ENCODE data around the gene EDNRA.

EDNRA gene

DNA sequence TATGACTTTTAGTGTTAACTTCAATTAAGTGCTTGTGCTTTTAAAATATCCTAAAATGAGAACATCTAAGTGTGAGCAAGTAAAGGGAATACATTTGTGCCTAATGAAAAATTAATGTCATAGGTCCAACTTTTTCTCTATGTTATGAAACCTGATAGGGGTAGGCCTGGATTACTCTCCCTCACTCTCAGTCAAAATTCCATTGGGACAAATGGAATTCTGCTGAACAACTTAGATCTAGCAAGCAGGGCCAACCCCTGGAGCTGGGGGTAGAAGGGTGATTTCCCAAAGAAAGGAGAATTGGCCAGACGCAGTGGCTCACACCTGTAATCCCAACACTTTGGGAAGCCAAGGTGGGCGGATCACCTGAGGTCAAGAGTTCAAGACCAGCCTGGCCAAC is 67.4 kb downstream of the EDNRA start:
- Histone ChIP-seq H3K36me3 (no peaks in the 10 kb centered on the region), H3K9me3 (no peaks in the 10 kb centered on the region), H3K4me3 (no peak overlapping the region), H3K4me1 (peaks cover 0 to 39% (median 15%) of the 10 kb centered on the region in 4 donors), H3K27me3 (no peaks in the 10 kb centered on the region), H3K27ac (peak overlapping the region; percentile 29 to 33)
- no peak for DNase-seq
- intact Hi-C loops (cut with DNase I; ENCODE audit: low total_unique reads): no loop called here
- TF ChIP-seq, protein P1, sequence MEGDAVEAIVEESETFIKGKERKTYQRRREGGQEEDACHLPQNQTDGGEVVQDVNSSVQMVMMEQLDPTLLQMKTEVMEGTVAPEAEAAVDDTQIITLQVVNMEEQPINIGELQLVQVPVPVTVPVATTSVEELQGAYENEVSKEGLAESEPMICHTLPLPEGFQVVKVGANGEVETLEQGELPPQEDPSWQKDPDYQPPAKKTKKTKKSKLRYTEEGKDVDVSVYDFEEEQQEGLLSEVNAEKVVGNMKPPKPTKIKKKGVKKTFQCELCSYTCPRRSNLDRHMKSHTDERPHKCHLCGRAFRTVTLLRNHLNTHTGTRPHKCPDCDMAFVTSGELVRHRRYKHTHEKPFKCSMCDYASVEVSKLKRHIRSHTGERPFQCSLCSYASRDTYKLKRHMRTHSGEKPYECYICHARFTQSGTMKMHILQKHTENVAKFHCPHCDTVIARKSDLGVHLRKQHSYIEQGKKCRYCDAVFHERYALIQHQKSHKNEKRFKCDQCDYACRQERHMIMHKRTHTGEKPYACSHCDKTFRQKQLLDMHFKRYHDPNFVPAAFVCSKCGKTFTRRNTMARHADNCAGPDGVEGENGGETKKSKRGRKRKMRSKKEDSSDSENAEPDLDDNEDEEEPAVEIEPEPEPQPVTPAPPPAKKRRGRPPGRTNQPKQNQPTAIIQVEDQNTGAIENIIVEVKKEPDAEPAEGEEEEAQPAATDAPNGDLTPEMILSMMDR (IDR thresholded peaks at IDR 0.05): no peak

DNA sequence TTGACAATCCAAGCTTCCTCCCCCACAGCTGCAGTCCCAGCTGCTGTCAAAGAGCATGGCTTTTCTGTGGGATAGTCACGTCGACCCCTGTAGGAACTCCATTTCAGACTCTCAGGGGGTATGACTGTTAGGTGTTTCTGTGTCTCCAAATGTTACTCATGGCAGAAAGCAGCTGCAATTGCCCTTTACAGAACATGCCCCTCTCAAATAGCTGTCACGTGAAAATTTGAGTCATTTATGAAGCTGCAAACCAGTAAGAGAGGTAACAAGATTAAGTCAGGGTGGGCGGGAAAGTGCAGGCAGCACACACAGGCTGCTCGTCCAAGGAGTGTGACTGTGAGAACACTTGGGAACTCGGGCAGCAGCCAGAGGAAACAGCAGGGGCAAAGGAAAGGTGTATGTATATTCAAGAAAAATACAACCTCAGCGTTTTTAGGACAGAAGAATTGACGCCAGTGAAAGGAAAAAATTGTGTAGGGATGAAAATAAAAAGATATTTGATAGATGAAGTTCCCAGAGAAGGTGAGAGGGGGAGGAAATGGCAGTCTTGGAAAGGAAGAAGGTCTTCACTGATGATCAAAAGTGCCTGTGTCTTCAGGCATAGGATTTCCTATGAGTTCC is 69.8 kb downstream of the EDNRA start:
- peak overlapping the region in 1 of 2 donors; percentile 25 for H3K4me3 ChIP-seq
- peak in 1 of 2 donors; percentile 74 for DNase-seq

DNA sequence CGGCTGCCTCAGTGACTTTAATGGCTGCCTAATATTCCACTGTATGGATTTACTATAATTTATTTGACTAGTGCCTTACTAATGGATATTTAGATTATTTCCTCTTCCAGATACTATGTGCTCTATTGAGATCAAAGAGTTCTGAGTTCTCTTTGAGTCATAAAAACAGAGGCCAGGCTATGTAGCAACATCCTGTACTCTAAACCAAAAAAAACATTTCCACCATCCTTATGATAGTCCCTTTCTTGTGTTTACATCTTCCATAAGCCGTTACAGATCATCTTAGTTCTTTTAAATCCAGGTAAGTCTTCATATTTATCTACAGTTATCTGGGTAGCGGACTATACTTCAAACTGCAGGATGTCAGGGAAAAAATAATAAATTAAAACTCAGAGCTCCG is 79.7 kb downstream of the EDNRA start:
- intact Hi-C loops (cut with DNase I; ENCODE audit: low total_unique reads): no loop called here
- H3K36me3 ChIP-seq: no peaks in the 10 kb centered on the region
- H3K27me3 ChIP-seq: no peaks in the 10 kb centered on the region
- H3K27ac ChIP-seq: no peak overlapping the region
- H3K4me1 ChIP-seq: no peaks in the 10 kb centered on the region
- H3K4me3 ChIP-seq: no peak overlapping the region
- DNase-seq: no peak
- TF ChIP-seq, protein P1 (IDR thresholded peaks at IDR 0.05): no peak
- peaks cover 0 to 8% (median 0%) of the 10 kb centered on the region in 3 donors for H3K9me3 ChIP-seq

More for the DNA sequence above, 69.8 kb downstream of the EDNRA start:
- Histone ChIP-seq H3K27me3 (no peaks in the 10 kb centered on the region), H3K36me3 (no peaks in the 10 kb centered on the region), H3K4me1 (peaks cover 0 to 39% (median 15%) of the 10 kb centered on the region in 4 donors), H3K9me3 (no peaks in the 10 kb centered on the region), H3K27ac (peak overlapping the region; percentile 23 to 68)
- intact Hi-C loops (cut with DNase I; ENCODE audit: low total_unique reads): no loop called here
- TF ChIP-seq, protein P1 (IDR thresholded peaks at IDR 0.05): no peak

DNA sequence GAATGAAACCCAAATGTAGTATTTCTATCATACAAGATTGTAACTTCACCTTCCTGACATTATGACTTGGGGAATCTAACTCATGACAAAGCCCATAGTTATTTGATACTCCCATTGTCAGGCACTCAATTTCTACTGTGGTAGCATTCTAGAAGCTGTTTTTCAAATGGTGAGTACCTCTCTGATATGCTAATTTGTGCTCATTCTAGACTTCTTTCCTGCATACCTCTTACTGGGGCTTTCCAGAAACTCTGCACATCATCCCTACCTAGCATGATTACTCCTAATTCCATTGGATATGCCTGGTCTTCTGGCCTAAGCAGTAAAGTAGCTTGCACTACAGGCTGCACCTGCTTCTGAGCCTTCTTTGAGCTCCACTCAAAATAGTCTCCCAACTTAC is 85.9 kb downstream of the EDNRA start:
- Histone ChIP-seq H3K36me3 (no peaks in the 10 kb centered on the region), H3K4me3 (no peak overlapping the region), H3K27ac (no peak overlapping the region), H3K9me3 (peaks cover 0 to 8% (median 0%) of the 10 kb centered on the region in 3 donors), H3K4me1 (peaks cover 0 to 16% (median 3%) of the 10 kb centered on the region in 4 donors), H3K27me3 (no peaks in the 10 kb centered on the region)
- TF ChIP-seq, protein P1 (IDR thresholded peaks at IDR 0.05): no peak
- no peak for DNase-seq
- intact Hi-C loops (cut with DNase I; ENCODE audit: low total_unique reads): no loop called here

DNA sequence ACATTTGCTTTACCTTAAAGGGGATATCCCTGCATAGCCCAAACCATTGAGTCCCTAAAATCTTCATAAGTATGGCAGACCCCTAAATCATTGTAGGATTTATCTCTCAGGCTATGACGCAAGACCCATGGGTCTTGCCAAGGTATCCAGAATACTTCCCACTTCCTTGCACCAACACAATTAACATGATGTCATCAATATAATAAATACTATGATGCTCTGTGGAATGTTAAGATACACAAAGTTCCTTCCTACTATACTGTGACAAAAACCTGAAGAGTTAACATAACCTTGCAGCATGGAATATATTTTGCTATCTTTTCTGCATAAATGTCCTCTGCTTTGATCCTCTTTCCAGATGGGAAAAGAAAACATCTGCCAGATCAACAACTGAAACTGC is 86.4 kb downstream of the EDNRA start:
- intact Hi-C loops (cut with DNase I; ENCODE audit: low total_unique reads): no loop called here
- DNase-seq: no peak
- no peaks in the 10 kb centered on the region for H3K36me3 ChIP-seq
- H3K27ac ChIP-seq: no peak overlapping the region
- H3K9me3 ChIP-seq: peaks cover 0 to 8% (median 0%) of the 10 kb centered on the region in 3 donors
- H3K4me1 ChIP-seq: peaks cover 0 to 21% (median 3%) of the 10 kb centered on the region in 4 donors
- no peaks in the 10 kb centered on the region for H3K27me3 ChIP-seq
- TF ChIP-seq, protein P1 (IDR thresholded peaks at IDR 0.05): no peak
- no peak overlapping the region for H3K4me3 ChIP-seq

Data from tibial artery (tissue), 4 donors.